ENCODE measurements around the gene ZNF648.
"Not testable (repeated sequence)": the region's sequence is repeated elsewhere in the genome, so short reads cannot be mapped to it uniquely, and the experiment has no call there.

The ZNF648 gene

DNA sequence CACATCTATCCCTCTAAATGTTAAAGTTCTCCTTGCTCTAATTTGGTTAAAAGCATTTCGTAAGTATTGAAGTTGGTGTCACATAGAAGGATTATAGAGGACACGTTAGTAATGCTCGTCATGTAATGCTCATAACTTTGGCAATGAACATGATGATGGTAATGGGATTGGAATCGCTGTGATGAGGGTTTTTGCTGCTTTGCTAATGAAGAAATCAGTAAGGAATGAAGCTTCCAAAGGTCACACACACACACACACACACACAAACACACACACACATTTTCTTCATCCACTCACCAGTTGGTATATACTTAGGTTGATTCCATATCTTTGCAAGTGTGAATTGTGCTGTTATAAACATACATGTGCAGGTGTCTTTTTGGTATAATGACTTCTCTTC, 36.8 kb upstream of the ZNF648 start:
- Histone ChIP-seq H3K79me2 (ENCODE audit: insufficient read depth, low read length) (no peaks in the 10 kb centered on the region), H3K4me1 (ENCODE audit: insufficient read depth, low read length) (no peaks in the 10 kb centered on the region), H3K4me3 (ENCODE audit: low read depth in 1 of 2, low read length in 2 of 2) (no peak overlapping the region), H3K36me3 (ENCODE audit: insufficient read depth, low read length) (no peaks in the 10 kb centered on the region), H3K27me3 (ENCODE audit: insufficient read depth, low read length, poor library complexity) (peaks cover 15% of the 10 kb centered on the region), H3K9ac (ENCODE audit: low read depth, low read length) (no peak overlapping the region), H2AFZ (ENCODE audit: low read depth, low read length) (no peak overlapping the region), H3K4me2 (ENCODE audit: insufficient read depth, low read length) (no peak overlapping the region), H3K9me3 (ENCODE audit: insufficient read depth, low read length, severe bottlenecking) (no peaks in the 10 kb centered on the region), H4K20me1 (ENCODE audit: insufficient read depth, low read length) (no peaks in the 10 kb centered on the region), H3K27ac (ENCODE audit: low read length) (no peak overlapping the region)
- no peak for DNase-seq
- no peak for TF ChIP-seq EZH2 (IDR thresholded peaks at IDR 0.05; ENCODE audit: borderline replicate concordance, low read depth, low read length, severe bottlenecking)
- TF ChIP-seq, protein P1, sequence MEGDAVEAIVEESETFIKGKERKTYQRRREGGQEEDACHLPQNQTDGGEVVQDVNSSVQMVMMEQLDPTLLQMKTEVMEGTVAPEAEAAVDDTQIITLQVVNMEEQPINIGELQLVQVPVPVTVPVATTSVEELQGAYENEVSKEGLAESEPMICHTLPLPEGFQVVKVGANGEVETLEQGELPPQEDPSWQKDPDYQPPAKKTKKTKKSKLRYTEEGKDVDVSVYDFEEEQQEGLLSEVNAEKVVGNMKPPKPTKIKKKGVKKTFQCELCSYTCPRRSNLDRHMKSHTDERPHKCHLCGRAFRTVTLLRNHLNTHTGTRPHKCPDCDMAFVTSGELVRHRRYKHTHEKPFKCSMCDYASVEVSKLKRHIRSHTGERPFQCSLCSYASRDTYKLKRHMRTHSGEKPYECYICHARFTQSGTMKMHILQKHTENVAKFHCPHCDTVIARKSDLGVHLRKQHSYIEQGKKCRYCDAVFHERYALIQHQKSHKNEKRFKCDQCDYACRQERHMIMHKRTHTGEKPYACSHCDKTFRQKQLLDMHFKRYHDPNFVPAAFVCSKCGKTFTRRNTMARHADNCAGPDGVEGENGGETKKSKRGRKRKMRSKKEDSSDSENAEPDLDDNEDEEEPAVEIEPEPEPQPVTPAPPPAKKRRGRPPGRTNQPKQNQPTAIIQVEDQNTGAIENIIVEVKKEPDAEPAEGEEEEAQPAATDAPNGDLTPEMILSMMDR (IDR thresholded peaks at IDR 0.05; ENCODE audit: borderline replicate concordance, extremely low read depth, low read length, poor library complexity, severe bottlenecking): no peak
- ATAC-seq (ENCODE audit: insufficient read depth, low read depth): no peak

DNA sequence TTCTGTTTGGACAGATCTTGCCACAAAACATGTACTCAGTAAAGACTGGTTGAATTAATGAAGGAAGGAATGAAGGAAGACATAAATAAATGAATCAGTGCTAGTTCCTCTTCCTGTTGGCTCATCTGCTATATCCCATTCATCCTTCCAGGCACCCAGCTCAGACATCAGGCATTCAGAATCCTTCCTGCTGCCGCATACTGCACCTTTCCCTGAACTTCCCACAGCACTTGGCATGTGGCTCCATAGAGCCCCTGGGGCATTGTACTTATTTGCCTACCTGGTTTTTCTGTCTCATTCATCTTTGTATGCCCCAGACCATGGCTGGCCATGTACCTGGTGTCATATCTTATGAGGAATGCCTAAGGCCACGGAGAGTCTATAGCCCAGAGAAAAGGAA, 34.4 kb upstream of the ZNF648 start:
- Histone ChIP-seq H3K36me3 (ENCODE audit: insufficient read depth, low read length) (no peaks in the 10 kb centered on the region), H3K27me3 (ENCODE audit: insufficient read depth, low read length, poor library complexity) (peaks cover 12% of the 10 kb centered on the region), H3K79me2 (ENCODE audit: insufficient read depth, low read length) (no peaks in the 10 kb centered on the region), H3K4me2 (ENCODE audit: insufficient read depth, low read length) (no peak overlapping the region), H3K9me3 (ENCODE audit: insufficient read depth, low read length, severe bottlenecking) (no peaks in the 10 kb centered on the region), H4K20me1 (ENCODE audit: insufficient read depth, low read length) (no peaks in the 10 kb centered on the region), H3K4me1 (ENCODE audit: insufficient read depth, low read length) (no peaks in the 10 kb centered on the region), H3K9ac (ENCODE audit: low read depth, low read length) (no peak overlapping the region), H3K4me3 (ENCODE audit: low read depth in 1 of 2, low read length in 2 of 2) (no peak overlapping the region), H3K27ac (ENCODE audit: low read length) (no peak overlapping the region), H2AFZ (ENCODE audit: low read depth, low read length) (no peak overlapping the region)
- TF ChIP-seq, protein P1 (IDR thresholded peaks at IDR 0.05; ENCODE audit: borderline replicate concordance, extremely low read depth, low read length, poor library complexity, severe bottlenecking): no peak
- TF ChIP-seq EZH2 (IDR thresholded peaks at IDR 0.05; ENCODE audit: borderline replicate concordance, low read depth, low read length, severe bottlenecking): no peak
- DNase-seq (no peak), ATAC-seq (ENCODE audit: insufficient read depth, low read depth) (no peak)

DNA sequence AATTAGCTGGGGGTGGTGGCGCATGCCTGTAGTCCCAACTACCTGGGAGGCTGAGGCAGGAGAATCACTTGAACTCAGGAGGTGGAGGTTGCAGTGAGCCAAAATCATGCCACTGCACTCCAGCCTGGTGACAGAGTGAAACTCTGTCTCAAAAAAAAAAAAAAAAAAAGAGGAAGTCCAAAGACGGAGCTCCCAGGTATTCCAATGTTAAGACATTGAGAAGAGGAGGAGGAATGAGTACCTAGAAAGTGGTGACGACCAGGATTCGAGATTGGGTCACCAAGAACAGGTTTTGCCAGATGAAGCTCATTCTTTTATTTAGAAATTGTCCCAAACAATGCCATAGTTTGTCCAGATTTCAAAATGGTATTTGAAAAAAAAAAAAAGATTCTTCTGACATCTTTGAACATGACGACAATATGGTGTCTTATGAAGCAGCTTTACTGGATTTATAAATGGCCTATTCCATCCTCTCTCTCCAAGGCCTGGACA, 33.0 kb upstream of the ZNF648 start:
- H4K20me1 ChIP-seq (ENCODE audit: insufficient read depth, low read length); H3K36me3 ChIP-seq (ENCODE audit: insufficient read depth, low read length); H3K9ac ChIP-seq (ENCODE audit: low read depth, low read length); H3K4me3 ChIP-seq (ENCODE audit: low read depth in 1 of 2, low read length in 2 of 2); ATAC-seq (ENCODE audit: insufficient read depth, low read depth); H2AFZ ChIP-seq (ENCODE audit: low read depth, low read length); H3K4me1 ChIP-seq (ENCODE audit: insufficient read depth, low read length); DNase-seq; H3K27ac ChIP-seq (ENCODE audit: low read length); H3K79me2 ChIP-seq (ENCODE audit: insufficient read depth, low read length); H3K9me3 ChIP-seq (ENCODE audit: insufficient read depth, low read length, severe bottlenecking); H3K4me2 ChIP-seq (ENCODE audit: insufficient read depth, low read length): not testable (repeated sequence)
- peaks cover 12% of the 10 kb centered on the region for H3K27me3 ChIP-seq (ENCODE audit: insufficient read depth, low read length, poor library complexity)

DNA sequence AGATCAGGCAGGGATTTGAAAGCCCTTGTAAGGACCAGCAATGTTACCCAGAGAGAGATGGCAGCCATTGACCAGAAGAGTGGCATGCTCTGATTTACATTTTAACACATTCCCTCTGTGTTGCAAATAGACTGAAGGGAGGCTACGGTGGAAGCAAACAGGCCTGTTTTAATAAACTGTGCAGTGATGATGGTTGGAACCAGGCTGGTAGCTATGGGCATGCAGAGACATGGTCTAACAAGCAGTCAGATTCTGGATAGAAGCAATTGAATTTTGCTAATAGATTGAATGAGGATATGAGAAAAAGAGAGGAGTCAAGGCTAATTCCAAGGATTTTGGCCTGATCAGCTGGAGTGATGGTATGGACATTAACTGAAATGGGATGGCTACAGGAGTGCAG, 32.3 kb upstream of the ZNF648 start:
- Histone ChIP-seq H3K9me3 (ENCODE audit: insufficient read depth, low read length, severe bottlenecking) (no peaks in the 10 kb centered on the region), H3K4me1 (ENCODE audit: insufficient read depth, low read length) (peaks cover 2% of the 10 kb centered on the region; the same call in 1 of the 2 replicates), H3K27ac (ENCODE audit: low read length) (no peak overlapping the region), H3K36me3 (ENCODE audit: insufficient read depth, low read length) (no peaks in the 10 kb centered on the region), H3K79me2 (ENCODE audit: insufficient read depth, low read length) (no peaks in the 10 kb centered on the region), H3K4me3 (ENCODE audit: low read depth in 1 of 2, low read length in 2 of 2) (no peak overlapping the region), H2AFZ (ENCODE audit: low read depth, low read length) (no peak overlapping the region), H4K20me1 (ENCODE audit: insufficient read depth, low read length) (no peaks in the 10 kb centered on the region), H3K9ac (ENCODE audit: low read depth, low read length) (no peak overlapping the region), H3K4me2 (ENCODE audit: insufficient read depth, low read length) (no peak overlapping the region), H3K27me3 (ENCODE audit: insufficient read depth, low read length, poor library complexity) (peaks cover 12% of the 10 kb centered on the region)
- ATAC-seq (ENCODE audit: insufficient read depth, low read depth) (no peak), DNase-seq (no peak)
- TF ChIP-seq, protein P1 (IDR thresholded peaks at IDR 0.05; ENCODE audit: borderline replicate concordance, extremely low read depth, low read length, poor library complexity, severe bottlenecking): no peak
- TF ChIP-seq EZH2 (IDR thresholded peaks at IDR 0.05; ENCODE audit: borderline replicate concordance, low read depth, low read length, severe bottlenecking): no peak
